H9 (cell line): ENCODE measurements around the gene TRIM65. TPM values are rescaled to one million over a fixed set of nuclear protein-coding genes. Genes with fewer than 3 reads are reported as not detected.
"Not testable (repeated sequence)": the region's sequence is repeated elsewhere in the genome, so short reads cannot be mapped to it uniquely, and the experiment has no call there.

Experiments used
- DNase-seq: peaks from one replicate; pipeline ENCODE4 v3.0.0-alpha.2; 2017
- H2AFZ ChIP-seq: one replicate; pipeline ENCODE4 v1.6.1; 2013; ENCODE audit warnings: mild to moderate bottlenecking, low read length, control low read depth, moderate library complexity
- H2AK5ac ChIP-seq: 2 replicates; pipeline ENCODE4 v1.6.1; 2013; ENCODE audit warnings: low read length, control low read depth, mixed read lengths; ENCODE audit not compliant: insufficient read length
- H2BK120ac ChIP-seq: one replicate; pipeline ENCODE4 v1.6.1; 2013; ENCODE audit warnings: low read depth, mild to moderate bottlenecking, low read length, control low read depth, inconsistent platforms; ENCODE audit not compliant: poor library complexity, severe bottlenecking
- H2BK12ac ChIP-seq: 2 replicates; pipeline ENCODE4 v1.6.1; 2013; ENCODE audit warnings: low read length, control low read depth, mixed read lengths, low read depth; ENCODE audit not compliant: insufficient read length
- H2BK15ac ChIP-seq: 2 replicates; pipeline ENCODE4 v1.6.1; 2013; ENCODE audit warnings: low read depth, low read length, control low read depth
- H2BK20ac ChIP-seq: one replicate; pipeline ENCODE4 v1.6.1; 2013; ENCODE audit warnings: low read depth, mild to moderate bottlenecking, low read length, control low read depth, inconsistent platforms; ENCODE audit not compliant: poor library complexity, severe bottlenecking
- H2BK5ac ChIP-seq: 2 replicates; pipeline ENCODE4 v1.6.1; 2013; ENCODE audit warnings: low read length, control low read depth, mixed read lengths; ENCODE audit not compliant: insufficient read length
- H3K14ac ChIP-seq: 2 replicates; pipeline ENCODE4 v1.6.1; 2013; ENCODE audit warnings: low read length, control low read depth; ENCODE audit not compliant: insufficient read depth
- H3K18ac ChIP-seq: 2 replicates; pipeline ENCODE4 v1.6.1; 2013; ENCODE audit warnings: low read depth, mild to moderate bottlenecking, mixed read lengths, low read length, control low read depth; ENCODE audit not compliant: insufficient read length
- H3K23ac ChIP-seq: 2 replicates; pipeline ENCODE4 v1.6.1; 2013; ENCODE audit warnings: low read length, control low read depth, mixed read lengths, low read depth; ENCODE audit not compliant: insufficient read length
- H3K23me2 ChIP-seq: 2 replicates; pipeline ENCODE4 v1.6.1; 2013; ENCODE audit warnings: low read depth, mild to moderate bottlenecking, mixed read lengths, low read length, control low read depth; ENCODE audit not compliant: insufficient read length, poor library complexity, severe bottlenecking
- H3K27ac ChIP-seq: 2 replicates; pipeline ENCODE4 v1.5.1; 2013; ENCODE audit warnings: low read length, control low read depth, mixed read lengths, low read depth; ENCODE audit not compliant: insufficient read length
- H3K27me3 ChIP-seq: 2 replicates; pipeline ENCODE4 v1.6.1; 2013; ENCODE audit warnings: low read length, control low read depth, inconsistent platforms; ENCODE audit not compliant: insufficient read depth
- H3K4ac ChIP-seq: 2 replicates; pipeline ENCODE4 v1.6.1; 2013; ENCODE audit warnings: low read depth, mild to moderate bottlenecking, control low read depth, inconsistent platforms, low read length, moderate library complexity
- H3K4me1 ChIP-seq: 2 replicates; pipeline ENCODE4 v1.6.1; 2013; ENCODE audit warnings: low read length, control low read depth, inconsistent platforms; ENCODE audit not compliant: insufficient read depth
- H3K4me2 ChIP-seq: 2 replicates; pipeline ENCODE4 v1.6.1; 2013; ENCODE audit warnings: low read length, control low read depth, mixed read lengths; ENCODE audit not compliant: insufficient read length, insufficient read depth
- H3K56ac ChIP-seq: 2 replicates; pipeline ENCODE4 v1.6.1; 2013; ENCODE audit warnings: low read depth, mild to moderate bottlenecking, mixed read lengths, low read length, control low read depth; ENCODE audit not compliant: insufficient read length
- H3K79me1 ChIP-seq: 2 replicates; pipeline ENCODE4 v1.6.1; 2013; ENCODE audit warnings: low read depth, mild to moderate bottlenecking, moderate library complexity, low read length, control low read depth, inconsistent platforms; ENCODE audit not compliant: insufficient read depth, poor library complexity, severe bottlenecking
- H3K79me2 ChIP-seq: 2 replicates; pipeline ENCODE4 v1.6.1; 2013; ENCODE audit warnings: low read length, control low read depth, inconsistent platforms; ENCODE audit not compliant: insufficient read depth
- H3K9ac ChIP-seq: 2 replicates; pipeline ENCODE4 v1.6.1; 2013; ENCODE audit warnings: low read length, control low read depth, mixed read lengths; ENCODE audit not compliant: insufficient read length; ENCODE audit errors: extremely low read depth
- H3K9me3 ChIP-seq: one replicate; pipeline ENCODE4 v1.6.1; 2013; ENCODE audit warnings: low read depth, low read length, inconsistent platforms; ENCODE audit not compliant: control insufficient read depth
- H3T11ph ChIP-seq: one replicate; pipeline ENCODE4 v1.6.1; 2013; ENCODE audit warnings: mild to moderate bottlenecking, low read length, control low read depth, inconsistent platforms
- H4K20me1 ChIP-seq: one replicate; pipeline ENCODE4 v1.6.1; 2013; ENCODE audit not compliant: control insufficient read depth, insufficient read length, insufficient read depth
- H4K5ac ChIP-seq: 2 replicates; pipeline ENCODE4 v1.6.1; 2013; ENCODE audit warnings: low read depth, mild to moderate bottlenecking, mixed read lengths, low read length, control low read depth; ENCODE audit not compliant: insufficient read length
- H4K8ac ChIP-seq: replicated peaks from 2 replicates; pipeline ENCODE4 v1.6.1; 2013; ENCODE audit warnings: low read length, control low read depth, mixed read lengths, low read depth; ENCODE audit not compliant: insufficient read length
- H4K91ac ChIP-seq: 2 replicates; pipeline ENCODE4 v1.6.1; 2013; ENCODE audit warnings: low read depth, mild to moderate bottlenecking, moderate library complexity, mixed read lengths, low read length, control low read depth; ENCODE audit not compliant: insufficient read length
- H3K27ac Mint-ChIP-seq, 3 experiments: 2 replicates in 2 of 3; 3 replicates in 1 of 3; pipeline ENCODE4 v1.8.0; 2020 to 2021; ENCODE audit warnings: mixed read lengths in 3 of 3, mild to moderate bottlenecking in 1 of 3, moderate library complexity in 1 of 3
- H3K27me3 Mint-ChIP-seq: 2 replicates; pipeline ENCODE4 v1.8.0; 2021; ENCODE audit warnings: low read depth, mild to moderate bottlenecking, moderate library complexity, mixed read lengths
- H3K36me3 Mint-ChIP-seq, 3 experiments: 2 replicates in 2 of 3; 3 replicates in 1 of 3; pipeline ENCODE4 v1.8.0; 2020 to 2021; ENCODE audit warnings: low read depth in 3 of 3, mixed read lengths in 3 of 3; ENCODE audit not compliant: insufficient read depth in 1 of 3
- H3K4me1 Mint-ChIP-seq, 2 experiments: 2 replicates each; pipeline ENCODE4 v1.8.0; 2020; ENCODE audit warnings: mixed read lengths in 2 of 2
- H3K4me3 Mint-ChIP-seq, 2 experiments: 2 replicates in 1 of 2; 3 replicates in 1 of 2; pipeline ENCODE4 v1.8.0; 2020 to 2021; ENCODE audit warnings: mild to moderate bottlenecking in 2 of 2, mixed read lengths in 2 of 2, moderate library complexity in 1 of 2
- H3K9me3 Mint-ChIP-seq, 2 experiments: 2 replicates in 1 of 2; 3 replicates in 1 of 2; pipeline ENCODE4 v1.8.0; 2020; ENCODE audit warnings: mild to moderate bottlenecking in 2 of 2, mixed read lengths in 2 of 2, moderate library complexity in 1 of 2
- WGBS: extraction: QIAGEN DNeasy Blood & Tissue Kit; methylation state at CpG from one replicate; pipeline ENCODE4 v1.1.7; 2013; ENCODE audit warnings: missing lambda C conversion rate, low lambda C conversion rate, mixed read lengths; ENCODE audit not compliant: insufficient read length; ENCODE audit errors: extremely low coverage; 5-methylcytosine and 5-hydroxymethylcytosine counted together
- total RNA-seq: library from RNA; stranded (reverse); gene quantifications from 2 replicates; pipeline ENCODE4 v1.2.1, GENCODE V29; 2021
- TF ChIP-seq, protein P1 (sequence below): fragments of 200-600 bp; sonication (generic); conservative IDR thresholded peaks from 3 replicates; pipeline ENCODE4 v1.8.0; 2021; ENCODE audit warnings: antibody characterized with exemption, mild to moderate bottlenecking

TRIM65 gene
- total RNA-seq, 1 experiment from 2014 or later = 34.1 TPM

DNA sequence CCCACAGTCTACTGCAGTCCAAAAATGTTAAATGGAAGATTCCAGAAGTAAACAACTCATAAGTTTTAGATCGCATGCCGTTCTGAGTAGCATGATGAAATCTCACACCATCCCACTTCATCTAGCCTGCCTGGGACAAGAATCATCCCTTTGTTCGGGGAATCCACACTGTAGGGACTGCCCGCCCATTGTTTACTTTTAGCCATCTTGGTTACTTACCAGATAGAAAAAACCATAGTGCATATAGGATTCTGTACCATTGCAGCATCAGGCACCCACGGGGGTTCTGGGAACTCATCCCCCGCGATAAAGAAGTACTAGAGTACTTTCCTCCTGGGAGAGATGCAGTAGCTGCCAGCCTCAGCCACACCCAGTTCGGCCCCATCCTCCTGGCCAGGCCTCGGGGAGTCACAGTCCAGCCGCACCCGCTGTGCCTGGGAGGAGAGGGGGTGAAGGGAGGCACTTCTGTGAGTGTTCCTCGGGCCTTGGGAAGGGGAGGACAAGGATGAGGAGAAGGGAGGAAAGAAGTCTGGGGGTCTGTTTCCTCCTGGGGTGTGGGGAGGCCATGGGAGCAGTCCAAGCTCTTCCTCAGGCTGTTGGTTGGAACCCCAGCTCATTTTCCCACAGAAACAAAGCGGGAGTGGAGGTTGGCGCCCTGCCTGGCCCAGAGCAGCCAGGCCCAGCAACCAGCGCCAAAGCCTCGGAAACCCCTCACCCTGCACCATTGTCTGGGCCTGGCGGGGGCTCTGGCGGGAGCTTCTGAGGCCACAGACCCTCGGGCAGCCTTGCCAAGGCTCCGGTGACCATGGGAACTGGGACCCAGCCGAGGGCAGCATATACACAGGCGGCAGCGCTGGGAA, 27.2 kb downstream of the TRIM65 start:
- no peak overlapping the region for H3K14ac ChIP-seq
- no peaks in the 10 kb centered on the region for H3K79me2 ChIP-seq
- H3K23ac ChIP-seq = no peak overlapping the region
- H3K27me3 ChIP-seq = no peaks in the 10 kb centered on the region
- no peak overlapping the region for H3T11ph ChIP-seq
- no peak overlapping the region for H2BK5ac ChIP-seq
- H3K4me1 Mint-ChIP-seq = peaks cover 13 to 23% of the 10 kb centered on the region in 2 experiments
- no peak overlapping the region for H2BK120ac ChIP-seq
- H3K4me2 ChIP-seq = no peak overlapping the region
- no peaks in the 10 kb centered on the region for H3K9me3 ChIP-seq
- no peaks in the 10 kb centered on the region; a peak in 1 of 7 replicates for H3K36me3 Mint-ChIP-seq
- H4K91ac ChIP-seq = no peak overlapping the region
- no peaks in the 10 kb centered on the region for H4K20me1 ChIP-seq
- WGBS = no CpG with 5 or more reads among the region's 23 CpGs
- no peak overlapping the region; a peak in 1 of 5 replicates for H3K4me3 Mint-ChIP-seq
- no peak overlapping the region for H2AK5ac ChIP-seq
- H3K27me3 Mint-ChIP-seq = no peaks in the 10 kb centered on the region; the same call in 1 of the 2 replicates
- TF ChIP-seq, protein P1, sequence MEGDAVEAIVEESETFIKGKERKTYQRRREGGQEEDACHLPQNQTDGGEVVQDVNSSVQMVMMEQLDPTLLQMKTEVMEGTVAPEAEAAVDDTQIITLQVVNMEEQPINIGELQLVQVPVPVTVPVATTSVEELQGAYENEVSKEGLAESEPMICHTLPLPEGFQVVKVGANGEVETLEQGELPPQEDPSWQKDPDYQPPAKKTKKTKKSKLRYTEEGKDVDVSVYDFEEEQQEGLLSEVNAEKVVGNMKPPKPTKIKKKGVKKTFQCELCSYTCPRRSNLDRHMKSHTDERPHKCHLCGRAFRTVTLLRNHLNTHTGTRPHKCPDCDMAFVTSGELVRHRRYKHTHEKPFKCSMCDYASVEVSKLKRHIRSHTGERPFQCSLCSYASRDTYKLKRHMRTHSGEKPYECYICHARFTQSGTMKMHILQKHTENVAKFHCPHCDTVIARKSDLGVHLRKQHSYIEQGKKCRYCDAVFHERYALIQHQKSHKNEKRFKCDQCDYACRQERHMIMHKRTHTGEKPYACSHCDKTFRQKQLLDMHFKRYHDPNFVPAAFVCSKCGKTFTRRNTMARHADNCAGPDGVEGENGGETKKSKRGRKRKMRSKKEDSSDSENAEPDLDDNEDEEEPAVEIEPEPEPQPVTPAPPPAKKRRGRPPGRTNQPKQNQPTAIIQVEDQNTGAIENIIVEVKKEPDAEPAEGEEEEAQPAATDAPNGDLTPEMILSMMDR = no peak
- no peak overlapping the region for H4K5ac ChIP-seq
- no peak overlapping the region for H3K56ac ChIP-seq
- H3K27ac Mint-ChIP-seq = peak overlapping the region; percentile 35 to 90 (median 70); a peak in 2 of 7 replicates
- H4K8ac ChIP-seq = no peak overlapping the region
- no peak overlapping the region for H3K4ac ChIP-seq
- no peak overlapping the region for H2BK20ac ChIP-seq
- H3K9me3 Mint-ChIP-seq = no peaks in the 10 kb centered on the region
- no peaks in the 10 kb centered on the region; the same call in 1 of the 2 replicates for H3K4me1 ChIP-seq
- H3K79me1 ChIP-seq = no peaks in the 10 kb centered on the region
- no peak overlapping the region for H3K27ac ChIP-seq
- H3K18ac ChIP-seq = peak overlapping the region; percentile 30
- no peak overlapping the region for H2AFZ ChIP-seq
- no peak overlapping the region for H2BK12ac ChIP-seq
- peaks cover 3% of the 10 kb centered on the region for H3K23me2 ChIP-seq
- H2BK15ac ChIP-seq = no peak overlapping the region
- H3K9ac ChIP-seq = no peak overlapping the region
- no peak for DNase-seq

DNA sequence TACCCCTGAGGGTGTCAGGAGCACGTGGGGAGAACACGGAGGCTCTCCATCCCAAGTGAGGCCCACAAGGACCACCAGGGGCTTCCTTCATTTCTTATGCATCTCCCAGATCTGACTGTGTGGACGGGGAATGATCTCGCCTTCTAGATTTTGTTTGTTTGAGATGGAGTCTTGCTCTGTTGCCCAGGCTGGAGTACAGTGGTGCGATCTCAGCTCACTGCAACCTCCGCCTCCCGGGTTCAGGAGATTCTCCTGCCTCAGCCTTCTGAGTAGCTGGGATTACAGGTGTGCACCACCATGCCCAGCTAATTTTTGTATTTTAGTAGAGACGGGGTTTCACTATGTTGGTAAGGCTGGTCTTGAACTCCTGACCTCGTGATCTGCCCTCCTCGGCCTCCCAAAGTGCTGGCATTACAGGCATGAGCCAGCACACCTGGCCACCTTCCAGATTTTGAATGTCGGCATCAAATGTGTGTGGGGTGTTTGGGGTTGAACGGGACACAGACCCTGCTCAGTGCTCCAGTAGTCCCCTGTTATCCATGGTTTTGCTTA, 27.9 kb downstream of the TRIM65 start:
- H3K4me1 Mint-ChIP-seq = peaks cover 15 to 27% of the 10 kb centered on the region in 2 experiments
- not testable (repeated sequence) for H3K23ac ChIP-seq, H3K9ac ChIP-seq, H2BK12ac ChIP-seq, H2AFZ ChIP-seq, H3K9me3 Mint-ChIP-seq, H3K79me2 ChIP-seq, H3K27ac ChIP-seq, H4K5ac ChIP-seq, H3T11ph ChIP-seq, H4K8ac ChIP-seq, H2BK20ac ChIP-seq, H2BK5ac ChIP-seq, H2BK15ac ChIP-seq, H4K20me1 ChIP-seq, H4K91ac ChIP-seq, H2AK5ac ChIP-seq, H3K4me3 Mint-ChIP-seq, H3K4me1 ChIP-seq, H3K36me3 Mint-ChIP-seq, H3K18ac ChIP-seq, H3K4ac ChIP-seq, H3K14ac ChIP-seq, H3K27me3 ChIP-seq, H3K27me3 Mint-ChIP-seq, H3K23me2 ChIP-seq, H3K9me3 ChIP-seq, H3K79me1 ChIP-seq, H3K56ac ChIP-seq, DNase-seq, H3K4me2 ChIP-seq, H2BK120ac ChIP-seq
- H3K27ac Mint-ChIP-seq = peak overlapping the region in 2 of 3 experiments; percentile 35 to 70; a peak in 1 of 7 replicates
- whole genome bisulfite sequencing = no CpG with 5 or more reads among the region's 12 CpGs
